GM20431 (cell line): Measurements from ENCODE around the gene NAPB.

Experiments used
- in situ Hi-C: fragments of 300-500 bp; cut with MseI, MboI; formaldehyde crosslinking; loops from one replicate; pipeline ENCODE4 v1.15.0; 2020; ENCODE audit warnings: low sequenced_read_pairs; ENCODE audit not compliant: unreplicated experiment

NAPB gene

DNA sequence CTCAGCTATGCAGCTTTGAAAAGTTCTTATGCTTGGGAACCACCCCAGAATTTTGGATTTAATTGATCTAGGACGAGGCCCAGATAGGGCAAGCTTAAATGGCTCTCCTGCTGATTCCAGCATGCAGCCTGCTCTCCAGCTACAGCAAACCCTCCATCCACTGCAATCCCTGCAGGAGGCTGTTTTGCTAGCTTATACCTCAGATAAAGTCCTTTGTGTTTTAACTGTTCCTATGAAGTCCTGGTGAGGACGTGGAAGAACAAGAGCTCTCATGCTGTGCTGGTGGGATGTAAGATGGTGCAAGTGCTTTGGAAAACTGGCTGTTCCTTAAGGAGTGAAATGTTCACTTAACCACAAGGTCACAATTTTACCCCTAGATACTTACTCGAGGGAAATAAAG lies 96.2 kb downstream of the NAPB start:
- in situ Hi-C loops: loop anchor here (25.0 kb wide), 1 partner anchor 638 kb away; no protein-coding TSS in a partner anchor
